GM12874 (cell line): ENCODE data around the gene SLC43A2.

Experiments
- TF ChIP-seq, protein P1 (sequence below): IDR thresholded peaks from 2 replicates; pipeline ENCODE4 v1.5.1; 2011; ENCODE audit warnings: low read depth, mild to moderate bottlenecking, control low read depth, low read length, moderate library complexity; ENCODE audit not compliant: insufficient read depth

Gene SLC43A2

DNA sequence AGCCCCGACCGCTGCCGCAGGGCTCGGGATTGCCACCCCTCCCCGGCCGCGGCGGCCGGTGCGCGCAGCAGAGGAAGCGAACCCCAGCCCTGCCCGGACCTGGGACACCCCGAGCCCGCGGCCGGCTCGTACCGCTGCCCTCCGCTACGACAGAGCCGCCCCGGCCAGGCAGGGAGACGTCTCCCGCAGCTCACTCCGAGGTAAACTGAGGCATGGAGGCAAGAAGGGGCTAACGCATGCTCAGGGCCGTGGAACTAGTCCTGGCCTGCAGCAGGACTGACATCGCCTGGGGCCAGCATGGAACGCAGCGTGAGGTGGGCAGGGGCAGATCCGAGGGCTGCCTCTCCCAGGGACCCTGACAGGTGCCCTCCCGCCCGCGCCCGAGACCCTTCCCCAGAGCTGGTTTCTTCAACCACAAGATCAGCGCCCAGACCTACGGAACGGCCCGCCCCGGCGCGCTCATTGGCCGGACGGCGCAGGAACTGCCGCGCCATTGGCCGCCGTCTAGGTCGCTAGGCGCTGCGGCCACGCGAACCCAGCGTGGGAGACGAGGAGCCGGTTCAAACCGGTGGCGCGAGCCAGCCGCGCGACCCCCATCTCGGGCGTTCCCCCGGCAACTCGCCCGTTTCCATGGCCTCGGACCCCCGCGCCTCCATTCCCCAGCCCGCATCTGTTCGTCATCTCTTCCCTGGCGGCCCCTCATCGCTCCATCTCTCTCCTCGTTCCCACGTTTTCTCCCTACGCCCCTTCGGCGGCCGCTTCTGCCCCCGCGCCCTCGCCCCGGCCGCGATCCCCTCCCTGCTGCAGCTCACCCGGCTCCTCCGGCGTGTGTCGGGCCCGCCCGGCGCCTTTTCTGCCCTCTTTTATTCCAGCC, at the start of gene SLC43A2:
TSS of gene SLC43A2 (minus strand) at position 853 of the 874 bp plus-strand sequence. CDS start 960 bp downstream, outside the sequence.
- TF ChIP-seq, protein P1, sequence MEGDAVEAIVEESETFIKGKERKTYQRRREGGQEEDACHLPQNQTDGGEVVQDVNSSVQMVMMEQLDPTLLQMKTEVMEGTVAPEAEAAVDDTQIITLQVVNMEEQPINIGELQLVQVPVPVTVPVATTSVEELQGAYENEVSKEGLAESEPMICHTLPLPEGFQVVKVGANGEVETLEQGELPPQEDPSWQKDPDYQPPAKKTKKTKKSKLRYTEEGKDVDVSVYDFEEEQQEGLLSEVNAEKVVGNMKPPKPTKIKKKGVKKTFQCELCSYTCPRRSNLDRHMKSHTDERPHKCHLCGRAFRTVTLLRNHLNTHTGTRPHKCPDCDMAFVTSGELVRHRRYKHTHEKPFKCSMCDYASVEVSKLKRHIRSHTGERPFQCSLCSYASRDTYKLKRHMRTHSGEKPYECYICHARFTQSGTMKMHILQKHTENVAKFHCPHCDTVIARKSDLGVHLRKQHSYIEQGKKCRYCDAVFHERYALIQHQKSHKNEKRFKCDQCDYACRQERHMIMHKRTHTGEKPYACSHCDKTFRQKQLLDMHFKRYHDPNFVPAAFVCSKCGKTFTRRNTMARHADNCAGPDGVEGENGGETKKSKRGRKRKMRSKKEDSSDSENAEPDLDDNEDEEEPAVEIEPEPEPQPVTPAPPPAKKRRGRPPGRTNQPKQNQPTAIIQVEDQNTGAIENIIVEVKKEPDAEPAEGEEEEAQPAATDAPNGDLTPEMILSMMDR: no peak

DNA sequence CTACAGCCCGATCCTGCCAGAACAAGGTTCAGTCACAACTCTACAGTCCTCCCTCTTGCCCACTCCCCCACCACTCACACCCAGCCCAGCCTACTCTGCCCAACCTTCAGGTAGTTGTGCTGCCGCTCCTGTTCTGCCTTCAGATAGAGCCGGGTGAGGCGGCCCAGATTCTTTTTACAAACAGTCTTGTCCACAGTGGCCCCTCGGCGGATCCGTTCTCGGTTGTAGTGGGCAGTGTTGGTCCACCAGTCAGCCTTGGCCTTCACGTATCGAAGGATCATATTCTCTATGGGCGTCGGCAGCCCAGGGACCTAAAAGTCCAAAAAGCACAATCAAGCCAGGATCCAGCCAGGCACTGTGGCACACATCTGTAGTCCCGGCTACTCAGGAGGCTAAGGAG, 47.8 kb upstream of the SLC43A2 start:
- TF ChIP-seq, protein P1: no peak

DNA sequence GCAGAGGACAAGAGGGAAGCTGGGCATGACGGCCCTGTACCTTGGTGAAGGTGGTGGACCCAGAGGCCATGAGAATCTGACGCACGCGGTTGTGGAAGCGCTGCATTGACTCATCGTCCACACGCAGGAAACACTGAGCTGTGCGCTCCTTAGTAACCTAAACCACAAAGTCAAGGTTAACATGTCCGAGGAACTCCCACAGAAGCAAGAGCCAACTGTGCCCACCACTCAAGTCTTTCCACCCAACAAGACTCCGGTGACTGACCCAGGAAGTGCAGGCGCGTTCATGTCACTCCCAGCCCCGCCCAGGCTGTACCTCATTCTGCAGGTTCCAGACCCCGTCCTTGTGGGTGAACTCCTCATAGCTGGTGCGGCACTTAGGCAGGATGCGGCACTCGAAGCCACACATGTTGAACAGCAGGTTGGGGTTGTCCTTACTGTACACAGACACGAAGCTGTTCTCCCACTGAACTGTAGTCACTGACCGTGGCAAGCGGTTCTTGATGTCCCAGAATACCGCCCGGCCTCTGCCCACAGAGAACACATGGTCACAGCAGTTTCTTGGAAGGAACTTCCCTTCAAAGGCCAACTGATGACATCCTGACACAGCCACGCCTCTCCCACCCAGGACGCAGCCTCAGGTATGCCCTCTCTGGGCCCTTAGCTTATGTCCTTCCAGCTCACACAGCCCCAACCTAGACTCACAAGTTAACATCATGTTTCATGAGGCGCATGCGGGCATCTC, 44.6 kb upstream of the SLC43A2 start:
- TF ChIP-seq, protein P1: no peak

DNA sequence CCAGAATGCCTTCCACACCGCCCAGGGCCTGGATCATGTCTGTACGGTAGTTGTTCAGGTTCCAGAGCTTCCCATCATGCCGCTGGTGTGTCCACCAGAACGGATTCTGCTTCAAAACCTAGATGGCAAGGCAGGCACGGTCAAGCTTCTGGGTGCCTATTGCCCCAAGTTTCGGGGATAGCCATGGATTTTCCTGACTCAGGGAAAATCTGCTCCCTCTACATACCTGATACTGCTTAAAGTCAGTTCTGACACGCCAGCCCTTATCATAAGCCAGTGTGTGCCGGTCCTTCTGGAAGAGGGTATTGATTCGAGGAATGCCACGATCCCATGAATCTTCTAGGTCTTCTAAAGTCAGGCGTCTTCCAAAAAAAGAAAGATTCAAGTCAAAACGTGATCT, 32.4 kb upstream of the SLC43A2 start:
- TF ChIP-seq, protein P1: no peak

DNA sequence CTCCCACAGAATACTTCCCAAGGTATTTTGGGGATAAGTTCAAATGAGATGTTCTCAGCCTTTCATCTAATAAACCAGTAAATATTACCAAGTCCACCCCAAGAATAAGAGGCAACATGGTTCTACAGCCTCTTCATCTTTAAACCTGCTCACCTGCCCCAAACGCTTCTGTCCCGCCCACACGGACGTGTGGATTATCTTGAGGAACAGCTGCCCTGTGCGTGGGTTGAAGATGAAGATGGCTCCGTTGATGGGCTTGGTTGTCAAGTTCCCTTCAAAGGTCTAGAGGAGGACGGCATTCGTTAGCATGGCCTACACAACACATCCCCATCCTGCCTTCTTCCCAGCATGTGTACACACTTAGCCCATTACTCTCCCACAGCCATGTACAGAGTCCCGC, 29.5 kb upstream of the SLC43A2 start:
- TF ChIP-seq, protein P1: no peak

DNA sequence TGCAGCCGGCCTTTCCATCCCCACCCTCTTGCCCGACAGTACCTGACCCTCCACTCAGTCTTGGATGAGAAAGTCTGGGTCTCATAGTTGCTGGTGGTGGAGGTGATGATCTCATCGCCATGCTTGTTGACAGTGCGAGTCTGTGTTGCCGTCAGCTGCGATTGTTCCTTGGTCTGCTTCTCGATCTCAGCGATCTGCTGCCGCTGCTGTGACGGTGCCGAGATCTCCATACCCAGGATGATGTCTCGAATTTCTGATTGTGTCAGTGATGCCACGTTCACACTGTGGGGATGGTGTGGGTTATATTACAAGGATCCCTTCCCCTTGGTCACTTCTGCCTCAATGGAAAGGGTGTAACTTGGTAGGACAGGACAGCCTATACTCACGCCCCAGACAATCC, 25.1 kb upstream of the SLC43A2 start:
- TF ChIP-seq, protein P1: no peak

DNA sequence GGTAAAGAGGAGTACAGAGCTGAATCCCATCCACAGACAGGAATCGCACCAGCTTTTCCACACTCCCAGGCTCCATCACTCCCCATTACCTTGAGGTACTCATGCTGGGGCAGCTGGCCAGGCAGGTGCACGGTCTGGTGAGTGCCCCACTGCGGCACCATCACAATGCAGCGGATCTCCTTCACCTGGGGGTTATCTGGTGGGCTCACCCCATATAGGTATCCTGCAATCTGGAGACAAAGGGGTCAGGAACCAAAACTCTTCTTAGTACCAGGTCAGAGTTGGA, 22.9 kb upstream of the SLC43A2 start:
- TF ChIP-seq, protein P1: no peak
